ENCODE results near the gene SSTR3.

Gene SSTR3

DNA sequence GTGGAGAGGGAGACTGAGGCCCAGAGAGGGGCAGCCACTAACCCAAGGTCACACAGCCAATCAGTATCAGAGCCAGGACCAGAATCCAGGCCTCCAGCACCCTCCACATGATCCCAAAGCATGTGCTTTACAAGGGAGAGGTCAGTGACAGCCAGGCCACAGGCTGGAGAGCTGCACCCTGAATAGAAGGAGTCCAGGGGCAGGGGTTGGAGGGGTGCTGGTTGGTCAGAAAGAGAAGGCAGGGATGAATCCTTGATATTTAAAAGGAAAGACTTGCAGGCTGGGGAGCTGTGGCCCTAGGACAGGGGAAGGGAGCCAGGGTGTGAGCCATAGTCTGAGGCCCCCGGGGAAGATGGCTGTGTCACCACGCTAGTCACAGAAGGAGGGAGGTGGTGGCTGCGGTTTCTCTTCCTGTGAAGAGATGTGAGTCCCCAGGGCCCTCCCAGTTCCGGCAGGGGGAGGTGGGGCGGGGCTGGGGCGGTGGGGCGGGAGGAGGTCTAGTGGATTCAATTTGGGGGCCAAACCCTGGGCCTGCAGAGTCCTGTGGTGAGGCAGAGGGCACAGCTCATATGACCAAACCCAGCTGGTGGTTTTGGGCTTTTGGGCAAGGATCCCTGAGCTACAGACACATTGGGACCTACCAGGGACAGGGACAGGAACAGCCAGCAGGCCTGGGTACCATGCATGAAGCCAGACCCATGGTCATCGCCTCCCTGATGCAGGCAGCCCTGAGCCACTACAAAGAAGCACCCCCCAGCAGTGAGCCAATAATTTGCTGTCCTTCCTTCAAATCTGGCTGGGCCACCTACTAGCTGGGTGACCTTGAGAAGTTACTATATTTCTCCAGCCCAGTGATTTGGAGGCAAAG, 17.8 kb upstream of the SSTR3 start:
- no peak for DNase-seq

DNA sequence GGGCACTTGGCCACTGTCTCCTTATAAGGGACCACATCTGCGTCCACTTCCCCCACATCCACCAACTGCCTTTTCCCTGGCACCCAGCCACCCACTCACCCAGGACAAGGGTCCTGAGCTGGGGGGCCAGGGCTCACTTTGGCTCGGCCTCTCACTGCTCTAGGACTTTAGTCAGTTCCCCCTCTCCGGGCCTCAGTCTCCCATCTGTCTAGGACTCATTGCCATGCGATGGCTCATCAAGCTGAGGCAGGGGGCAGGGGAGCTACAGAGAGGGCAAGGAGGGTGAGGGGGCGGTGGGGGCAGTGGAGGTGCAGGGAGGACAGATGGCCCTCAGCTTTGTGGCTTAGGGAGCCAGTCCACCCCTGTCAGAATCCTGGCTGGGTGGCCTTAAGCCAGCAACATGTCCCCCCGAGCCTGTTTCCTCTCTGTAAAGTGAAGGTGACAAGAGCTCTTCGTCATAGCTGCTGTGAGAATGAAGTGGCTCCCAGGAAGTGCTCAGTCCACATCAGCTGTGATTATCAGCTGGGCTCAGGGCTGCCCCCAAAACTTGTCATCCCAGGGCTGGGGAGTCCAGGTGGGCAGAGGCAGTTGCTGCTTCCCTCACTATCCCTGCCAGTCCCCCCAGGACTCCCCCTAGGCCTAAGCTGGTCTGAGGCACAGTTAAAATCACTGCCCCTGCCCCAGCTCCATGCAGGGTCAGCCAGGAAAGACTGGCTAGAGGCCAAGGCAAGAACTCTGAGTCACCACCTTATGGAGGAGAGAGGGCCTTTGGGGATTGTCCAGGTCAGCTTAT, 16.9 kb upstream of the SSTR3 start:
- no peak for DNase-seq

DNA sequence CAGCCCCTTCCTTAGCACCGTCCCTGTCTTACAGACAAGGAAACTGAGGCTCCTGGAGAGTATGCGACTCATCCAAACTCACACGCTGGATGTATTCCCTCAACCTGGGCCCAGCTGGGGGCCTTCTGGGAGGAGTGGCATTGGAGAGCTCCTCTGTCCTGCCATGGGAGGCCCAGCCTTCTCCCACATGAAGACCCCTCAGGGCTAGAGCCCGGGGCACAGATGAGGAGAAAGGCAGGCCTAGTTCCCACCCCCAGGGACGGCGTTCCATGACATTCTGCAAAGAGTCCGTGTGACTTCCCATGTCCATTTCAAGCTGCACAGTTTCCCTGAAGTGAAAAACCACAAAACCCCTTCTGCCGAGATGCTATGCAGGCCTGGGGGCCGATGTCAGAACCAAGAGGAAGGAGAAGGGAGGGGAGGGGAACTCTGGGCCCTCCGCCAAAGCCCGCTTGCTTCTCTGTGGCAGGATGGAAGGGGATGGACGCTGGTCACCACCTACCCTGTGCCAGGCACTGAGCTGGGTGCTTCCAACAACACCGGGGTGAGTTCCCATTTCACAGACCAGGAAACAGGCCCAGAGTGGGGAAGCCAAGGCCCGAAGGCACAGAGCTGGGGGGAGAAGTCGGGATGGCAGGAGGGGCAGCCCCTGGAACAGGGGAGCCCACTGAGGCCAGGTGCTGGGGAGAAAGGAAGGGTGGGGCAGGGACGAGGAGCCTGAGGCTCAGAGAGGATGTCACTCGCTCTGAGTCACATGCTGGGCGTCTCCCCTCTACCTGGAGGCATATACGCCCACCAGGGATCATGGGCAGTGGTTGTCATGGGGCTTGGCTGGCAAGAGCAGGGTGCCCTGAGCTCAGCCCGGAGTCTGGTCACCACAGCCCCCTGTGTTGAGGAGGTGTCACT, 16.1 kb upstream of the SSTR3 start:
- DNase-seq: peak in 10 of 56 donors; percentile 11 to 42 (median 22)

DNA sequence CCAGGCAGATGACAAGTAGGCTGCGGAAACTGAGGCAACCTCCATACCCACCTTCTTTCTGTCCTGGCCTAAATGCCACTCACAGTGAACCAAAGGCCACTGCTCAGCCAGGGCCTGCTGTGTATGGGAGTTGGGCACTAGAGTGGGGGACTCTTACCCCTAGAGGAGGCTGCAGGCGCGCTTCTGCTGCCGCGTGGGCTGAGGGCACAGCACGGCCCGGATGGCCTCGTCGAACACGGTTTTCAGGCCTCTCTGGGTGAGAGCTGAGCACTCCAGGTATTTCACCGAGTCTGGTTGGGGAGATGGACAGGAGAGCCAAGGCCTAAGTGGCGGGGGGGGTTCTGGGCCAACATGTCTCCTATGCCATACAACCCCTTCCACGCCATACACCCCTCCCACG, 14.2 kb upstream of the SSTR3 start:
- no peak for DNase-seq

DNA sequence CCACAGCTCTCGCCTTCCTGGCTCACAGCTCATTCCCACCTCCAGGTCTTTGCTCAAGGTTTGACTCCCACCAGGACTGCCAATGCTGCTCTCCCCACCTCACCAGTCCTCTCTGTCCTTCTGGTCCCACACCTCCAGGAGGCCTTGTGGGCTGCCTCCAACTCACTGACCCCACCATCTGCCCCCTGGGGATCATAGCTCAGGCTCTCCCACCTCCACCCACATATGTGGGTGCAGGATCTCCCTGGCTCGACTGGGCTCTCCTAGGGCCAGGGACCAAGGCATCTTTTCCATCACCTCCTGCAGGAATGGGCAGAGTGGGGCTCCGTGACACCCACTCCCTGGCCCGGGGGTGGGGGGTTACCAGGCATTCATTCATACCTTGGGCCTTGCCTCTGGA, 13.8 kb upstream of the SSTR3 start:
- no peak for DNase-seq

DNA sequence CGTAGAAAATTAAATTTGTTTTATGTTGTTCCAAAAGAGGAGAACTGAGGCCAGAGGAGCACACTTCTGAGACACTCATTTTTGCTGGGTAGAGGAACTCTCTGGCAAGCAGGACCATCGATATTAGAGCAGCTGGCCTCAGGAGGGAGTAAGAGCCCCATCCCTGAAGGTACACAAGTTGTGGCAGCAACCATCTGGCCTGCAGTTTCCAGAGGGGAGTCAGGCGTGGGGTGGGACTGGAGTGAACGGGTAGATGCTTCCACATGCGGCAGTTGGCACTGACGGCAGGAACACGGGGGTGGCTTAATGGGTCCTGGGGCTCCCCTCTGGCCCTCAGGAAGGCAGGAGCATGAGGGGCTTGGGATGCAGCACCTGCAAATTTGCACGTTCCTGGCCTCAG, 13.2 kb upstream of the SSTR3 start:
- no peak for DNase-seq

DNA sequence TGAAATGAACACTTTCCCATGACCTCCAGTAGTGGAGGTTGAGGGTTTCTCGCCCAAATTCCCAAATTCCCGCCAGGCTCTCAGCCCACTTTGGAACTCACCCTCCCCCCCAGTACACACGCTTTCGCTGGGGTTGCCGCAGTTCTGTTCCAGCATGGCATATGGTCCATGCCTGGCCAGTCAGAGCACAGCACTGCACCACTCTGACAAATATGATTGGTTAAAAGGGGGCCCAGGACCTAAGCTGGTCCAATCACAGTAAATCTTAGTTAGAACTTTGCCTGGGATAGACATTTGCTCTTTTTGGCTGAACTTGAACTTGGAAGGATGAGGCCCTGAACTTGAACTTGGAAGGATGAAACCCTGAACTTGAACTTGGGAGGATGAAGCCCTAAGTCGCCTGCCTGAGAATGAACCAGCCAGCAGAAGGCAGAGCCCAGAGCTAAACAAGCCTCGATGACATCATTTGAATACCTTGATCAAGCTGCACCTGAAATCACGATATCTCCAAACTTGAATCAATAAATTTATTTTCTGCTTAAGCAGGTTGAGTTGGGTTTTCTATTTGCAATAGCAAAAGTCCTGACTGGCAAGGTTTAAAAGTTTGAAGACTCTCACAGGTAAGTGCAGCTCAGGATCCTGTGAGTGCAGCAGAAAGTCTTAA, 12.6 kb upstream of the SSTR3 start:
- no peak for DNase-seq

DNA sequence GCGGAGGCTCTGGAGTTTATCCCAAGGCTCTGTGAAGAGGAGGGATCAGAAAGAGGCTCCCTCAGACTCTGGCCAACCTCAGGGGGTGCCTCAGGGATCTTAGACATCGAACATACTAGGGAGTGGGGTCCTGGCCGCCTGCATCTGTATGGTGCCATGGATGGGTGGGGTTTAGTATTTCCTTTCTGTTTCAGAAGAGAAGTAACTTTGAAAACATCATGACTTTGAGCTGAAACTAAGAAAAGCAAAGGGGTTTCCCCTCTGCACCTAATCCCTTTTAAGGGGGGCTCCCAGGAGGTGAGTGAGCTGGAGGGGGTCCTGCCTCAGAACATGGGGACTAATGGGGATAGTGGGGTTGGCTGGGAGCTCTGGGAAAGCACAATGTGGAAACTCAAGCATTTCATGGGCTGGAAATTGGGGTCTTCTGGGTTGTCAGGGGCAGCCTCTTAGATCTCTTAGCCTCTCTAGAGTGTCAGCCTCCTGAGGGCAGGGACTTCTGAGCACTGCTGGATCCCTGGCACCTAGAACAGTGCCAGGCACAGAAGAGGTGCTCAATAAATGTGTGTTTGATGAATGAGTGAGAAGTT, 11.8 kb upstream of the SSTR3 start:
- no peak for DNase-seq

DNA sequence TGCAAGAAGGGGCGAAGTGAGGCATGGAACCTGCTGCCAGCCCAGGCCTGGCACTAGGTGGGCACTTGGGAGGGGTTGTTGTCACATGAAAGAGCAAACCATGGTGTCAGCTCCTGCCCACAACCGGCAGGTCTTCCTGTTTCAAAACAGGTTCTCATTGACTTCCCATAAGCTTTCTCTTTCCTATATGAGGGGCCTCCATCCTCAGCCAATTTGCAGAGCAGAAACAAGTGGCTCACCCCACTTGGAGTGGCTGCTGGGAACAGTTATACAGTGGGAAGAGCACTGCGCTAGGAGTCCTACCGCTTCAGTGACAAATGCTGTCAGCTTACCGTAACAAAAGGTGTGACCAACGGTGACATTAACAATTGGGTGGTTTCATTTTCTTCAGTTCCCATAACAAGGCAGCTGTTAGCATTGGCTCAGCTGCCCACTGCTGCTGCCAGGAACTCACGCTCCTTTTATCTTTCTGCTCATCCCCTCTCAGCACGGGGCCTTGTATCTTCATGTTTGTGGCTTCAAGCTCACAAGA, 10.2 kb upstream of the SSTR3 start:
- DNase-seq: no peak

DNA sequence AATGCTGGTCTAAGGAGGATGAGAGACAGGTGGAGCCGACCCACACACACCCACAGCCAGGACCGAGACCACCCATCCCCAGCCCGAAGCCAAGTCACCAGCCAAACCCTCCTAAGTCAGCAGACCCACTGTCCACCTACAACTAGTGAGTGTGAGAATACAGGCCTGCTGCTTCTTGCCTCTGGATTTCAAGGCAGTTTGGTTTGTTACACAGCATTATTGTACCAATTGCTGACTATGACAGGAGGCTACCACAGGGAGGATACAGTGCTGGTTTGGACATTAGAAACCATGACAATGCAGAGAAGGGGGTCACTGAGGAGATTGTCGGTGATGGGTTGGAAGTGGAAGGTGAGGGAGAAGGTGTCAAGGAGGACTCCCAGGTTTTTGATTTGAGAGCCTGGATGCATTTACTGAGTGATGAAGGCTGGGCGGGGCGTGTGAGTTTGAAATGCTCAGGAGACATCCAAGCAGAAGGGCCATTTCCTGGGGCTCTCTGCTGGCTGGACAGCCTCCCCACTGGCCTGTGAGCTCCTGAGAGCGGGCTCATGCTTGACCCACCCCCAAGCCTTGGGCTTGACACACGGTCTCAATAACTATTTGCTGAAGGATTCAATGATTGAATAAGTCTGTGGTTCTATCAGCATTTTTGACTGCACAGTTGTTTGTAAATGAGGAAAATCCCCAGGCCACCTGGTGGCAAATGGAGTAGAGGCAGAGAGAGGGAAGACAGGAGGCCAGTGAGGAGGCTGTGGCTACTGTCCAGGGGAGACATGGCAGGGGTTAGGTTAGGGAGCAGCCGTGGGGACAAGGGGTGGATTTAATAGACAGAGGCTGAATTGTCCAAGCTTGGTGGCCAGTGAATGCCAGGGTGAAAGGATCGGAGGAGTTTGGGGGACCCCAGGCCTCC, 9.4 kb upstream of the SSTR3 start:
- no peak for DNase-seq

DNA sequence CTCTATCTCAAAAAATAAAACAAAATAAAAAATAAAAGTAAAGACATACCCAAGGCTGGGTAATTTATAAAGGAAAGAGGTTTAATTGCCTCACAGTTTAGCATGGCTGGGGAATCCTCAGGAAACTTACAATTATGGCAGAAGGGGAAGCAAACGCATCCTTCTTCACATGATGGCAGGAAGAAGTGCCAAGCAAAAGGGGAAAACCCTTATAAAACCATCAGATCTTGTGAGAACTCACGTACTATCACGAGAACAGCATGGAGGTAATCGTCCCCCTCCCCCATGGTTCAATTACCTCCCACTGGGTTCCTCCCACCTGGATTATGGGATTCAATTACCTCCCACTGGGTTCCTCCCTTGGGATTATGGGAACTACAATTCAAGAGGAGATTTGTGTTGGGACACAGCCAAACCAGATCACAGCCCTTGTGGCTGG, 8.3 kb upstream of the SSTR3 start:
- no peak for DNase-seq

DNA sequence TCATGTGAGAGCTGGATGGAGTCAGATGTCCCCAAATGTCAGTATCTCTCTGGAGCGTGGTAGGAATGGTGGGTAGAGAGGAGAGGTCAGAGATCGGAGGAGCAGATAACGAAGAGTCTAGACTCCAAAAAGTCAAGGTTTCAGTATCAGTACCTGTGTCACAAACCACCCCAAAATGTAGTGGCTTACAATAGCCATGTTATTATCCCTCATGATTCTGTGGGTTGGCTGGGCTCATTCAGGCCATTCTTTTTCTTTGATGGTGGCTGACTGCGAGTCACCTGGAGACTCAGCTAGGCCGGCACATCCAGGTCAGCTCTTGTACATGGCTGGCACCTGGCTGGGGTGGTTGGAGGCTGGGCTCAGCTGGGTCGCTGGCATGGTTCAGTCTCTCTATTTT, 7.3 kb upstream of the SSTR3 start:
- no peak for DNase-seq

DNA sequence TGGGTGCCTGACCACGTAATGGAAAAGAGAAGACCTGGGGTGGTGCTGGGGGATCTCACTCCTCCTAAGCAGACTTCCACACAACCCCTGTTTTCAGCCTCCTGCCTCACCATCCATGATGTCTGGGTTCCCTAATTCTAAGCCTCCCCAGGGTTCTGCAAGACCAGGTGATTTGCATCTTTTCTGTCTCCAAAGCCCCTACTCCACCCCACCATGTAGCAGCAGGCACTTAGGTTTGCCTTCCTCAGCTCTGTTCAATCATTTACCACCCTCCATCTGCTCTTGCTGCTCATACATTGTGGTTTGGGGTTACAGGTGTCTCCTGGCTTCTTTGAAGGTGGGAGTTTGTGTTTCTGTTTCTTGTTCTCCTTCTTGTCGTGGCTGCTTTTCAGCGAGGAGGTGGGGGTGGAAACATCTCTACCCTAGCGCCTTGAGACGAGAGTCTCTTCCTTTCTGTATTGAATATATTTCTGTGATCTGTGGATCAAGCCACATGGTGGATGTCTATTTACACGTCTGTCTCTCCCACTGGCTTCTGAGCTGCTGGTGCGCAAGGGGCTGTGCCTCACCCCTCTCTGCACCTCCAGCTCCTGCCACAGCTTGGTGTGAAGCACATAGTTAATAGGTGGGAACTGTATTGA, 6.6 kb upstream of the SSTR3 start:
- DNase-seq: peak in 1 of 56 donors; percentile 12

DNA sequence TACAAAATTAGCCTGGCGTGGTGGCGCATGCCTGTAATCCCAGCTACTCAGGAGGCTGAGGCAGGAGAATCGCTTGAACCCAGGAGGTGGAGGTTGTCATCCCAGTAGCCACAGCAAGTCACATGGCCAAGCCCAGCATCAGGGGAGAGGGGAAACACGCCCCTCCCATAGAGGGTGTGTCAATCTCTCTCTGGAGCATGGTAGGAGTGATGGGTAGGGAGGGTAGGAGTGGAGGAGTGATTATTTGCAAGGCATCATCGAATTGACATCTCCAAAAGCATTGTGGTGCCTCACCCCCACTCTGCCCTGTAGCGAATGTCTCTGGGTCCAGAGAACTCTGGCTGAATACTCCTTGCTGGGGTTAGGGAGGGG, 6.1 kb upstream of the SSTR3 start:
- DNase-seq: no peak

DNA sequence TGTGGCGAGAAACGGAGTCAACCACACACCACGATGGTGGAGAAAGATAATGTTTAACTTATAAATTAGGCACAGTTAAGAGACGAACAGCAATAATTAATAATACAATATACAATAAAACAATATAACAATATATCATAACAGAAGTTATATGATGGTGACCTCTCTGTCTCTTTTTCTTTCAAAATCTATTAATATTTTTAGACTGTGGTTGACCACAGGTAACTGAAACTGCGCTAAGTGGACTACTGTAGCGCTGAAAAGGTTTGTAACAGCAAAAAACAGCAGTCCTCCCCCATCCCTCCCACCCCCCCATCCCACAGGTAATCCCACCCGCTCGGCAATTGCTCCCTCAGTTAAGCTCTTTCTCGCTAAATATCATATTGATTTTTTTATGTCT, 3.6 kb upstream of the SSTR3 start:
- DNase-seq: no peak

DNA sequence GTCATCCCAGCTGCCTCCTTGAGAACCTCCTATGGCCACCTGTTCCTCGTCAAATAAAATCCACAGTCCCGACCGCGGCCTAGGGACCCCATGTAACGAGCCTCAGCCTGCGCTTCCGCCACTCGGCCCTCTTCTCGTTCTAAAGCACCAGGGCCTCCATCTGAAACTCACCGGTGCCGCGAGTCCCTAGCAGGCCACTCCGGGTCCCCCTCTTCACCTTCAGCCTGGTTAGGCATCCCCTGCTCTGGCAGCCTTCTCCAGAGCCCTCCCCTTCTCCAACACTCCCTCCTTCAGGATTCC, 2.4 kb upstream of the SSTR3 start:
- DNase-seq: no peak

DNA sequence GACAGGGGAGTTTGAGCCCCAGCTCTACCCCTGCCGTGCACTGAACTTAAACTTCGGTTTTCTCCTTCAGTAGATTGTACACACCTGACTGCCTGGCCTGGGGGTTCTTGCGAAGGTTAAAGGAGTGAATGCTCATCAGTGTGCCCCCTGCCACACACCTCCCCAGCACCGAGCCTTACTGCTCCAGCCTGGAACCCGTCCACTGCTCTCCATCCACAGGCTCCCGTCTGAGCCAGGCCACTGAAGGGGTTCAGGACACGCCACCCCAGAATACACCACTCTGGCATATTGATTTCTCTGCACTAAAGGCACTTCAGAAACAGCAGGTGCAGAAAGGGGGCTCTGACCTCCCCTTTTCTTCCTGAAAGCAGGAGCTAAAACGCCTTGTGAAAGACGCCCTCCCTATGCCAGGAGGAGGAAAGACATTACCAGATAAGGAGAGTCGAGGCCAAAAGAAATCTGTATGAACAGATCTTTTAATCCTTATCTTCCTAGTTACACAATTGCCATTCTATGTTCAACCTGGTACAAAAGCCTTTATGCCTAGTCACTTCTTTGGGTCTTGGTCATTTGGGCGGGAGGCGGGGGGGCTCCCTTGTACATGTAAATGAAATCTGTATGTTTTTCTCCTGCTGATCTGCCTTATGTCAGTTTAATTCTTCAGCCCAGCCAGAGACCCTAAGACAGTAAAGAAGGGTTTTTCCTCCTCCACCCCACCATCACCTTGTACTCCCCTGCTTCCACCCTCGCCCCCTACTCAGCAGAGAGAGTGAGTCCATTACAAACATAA, 1.9 kb upstream of the SSTR3 start:
- no peak for DNase-seq

DNA sequence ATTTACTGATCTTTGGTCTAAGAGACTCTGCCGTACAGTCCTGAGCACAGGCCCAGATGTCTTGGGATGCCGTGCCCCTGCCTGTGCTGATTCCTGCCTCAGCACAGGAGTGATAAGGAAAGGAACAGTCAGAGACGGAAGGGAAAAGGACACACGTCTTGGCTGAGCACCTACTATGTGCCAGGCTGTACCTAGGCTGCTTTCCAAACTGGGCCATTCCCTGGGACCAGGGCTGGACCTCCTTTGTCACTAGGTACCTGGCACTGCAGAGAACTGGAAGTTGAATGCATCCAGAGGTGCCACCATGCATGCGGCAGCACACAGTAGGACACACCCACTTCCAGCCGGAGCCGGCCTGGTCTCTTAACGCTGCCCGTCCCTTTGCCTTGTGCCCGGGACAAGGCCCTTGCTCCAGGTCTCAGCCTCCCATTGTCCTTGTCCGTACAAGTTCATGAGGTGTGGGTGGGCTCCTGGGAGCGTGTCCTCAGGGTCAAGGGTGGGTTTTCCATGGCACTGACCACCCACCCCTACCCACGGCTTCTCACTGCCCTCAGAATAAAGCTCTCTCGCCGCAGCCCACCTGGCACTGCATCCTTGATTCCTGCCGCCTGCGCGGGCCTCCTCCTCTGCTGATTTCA, 1.1 kb upstream of the SSTR3 start:
- DNase-seq: no peak
